ENCODE data around the gene FAM53A. TPM values are rescaled to one million over a fixed set of nuclear protein-coding genes. Genes with fewer than 3 reads are reported as not detected.

The FAM53A gene
- total and polyA plus RNA-seq, 10 donors, result 0.60 to 4.3 (median 1.9) TPM

- H3K4me1 ChIP-seq, result peaks cover 31 to 93% (median 87%) of the 10 kb centered on the region in 6 donors
- peaks cover 0 to 54% (median 17%) of the 10 kb centered on the region in 6 donors for H3K36me3 ChIP-seq
- DNase-seq, result peak; percentile 99
- no peaks in the 10 kb centered on the region for H3K9me3 ChIP-seq
- TF ChIP-seq, protein P1, sequence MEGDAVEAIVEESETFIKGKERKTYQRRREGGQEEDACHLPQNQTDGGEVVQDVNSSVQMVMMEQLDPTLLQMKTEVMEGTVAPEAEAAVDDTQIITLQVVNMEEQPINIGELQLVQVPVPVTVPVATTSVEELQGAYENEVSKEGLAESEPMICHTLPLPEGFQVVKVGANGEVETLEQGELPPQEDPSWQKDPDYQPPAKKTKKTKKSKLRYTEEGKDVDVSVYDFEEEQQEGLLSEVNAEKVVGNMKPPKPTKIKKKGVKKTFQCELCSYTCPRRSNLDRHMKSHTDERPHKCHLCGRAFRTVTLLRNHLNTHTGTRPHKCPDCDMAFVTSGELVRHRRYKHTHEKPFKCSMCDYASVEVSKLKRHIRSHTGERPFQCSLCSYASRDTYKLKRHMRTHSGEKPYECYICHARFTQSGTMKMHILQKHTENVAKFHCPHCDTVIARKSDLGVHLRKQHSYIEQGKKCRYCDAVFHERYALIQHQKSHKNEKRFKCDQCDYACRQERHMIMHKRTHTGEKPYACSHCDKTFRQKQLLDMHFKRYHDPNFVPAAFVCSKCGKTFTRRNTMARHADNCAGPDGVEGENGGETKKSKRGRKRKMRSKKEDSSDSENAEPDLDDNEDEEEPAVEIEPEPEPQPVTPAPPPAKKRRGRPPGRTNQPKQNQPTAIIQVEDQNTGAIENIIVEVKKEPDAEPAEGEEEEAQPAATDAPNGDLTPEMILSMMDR (IDR thresholded peaks at IDR 0.05 in 8 of 11, conservative IDR thresholded peaks at IDR 0.05 in 3 of 11), result peak in 3 of 11 experiments; percentile 9 to 37 (median 25)
- TF ChIP-seq POLR2AphosphoS5 (IDR thresholded peaks at IDR 0.05) (peak; percentile 84 to 90 (median 85)), POLR2A (IDR thresholded peaks at IDR 0.05) (peak in 2 of 3 donors; percentile 57 to 59)
- 0 to 1% (median 0%) methylated on average over 42 to 83 of the region's 83 CpGs; no CpG with 5 or more reads in 1 of the 5 donors for WGBS, 5 donors
- H3K27me3 ChIP-seq (replicated peaks in 1 of 7), result no peaks in the 10 kb centered on the region
- intact Hi-C loops (cut with DNase I; ENCODE audit: low total_unique reads), result no loop called here
- peak within 1 kb of the TSS; percentile 91 to 100 (median 95) for H3K27ac ChIP-seq
- H3K4me3 ChIP-seq, result peak within 1 kb of the TSS; percentile 54 to 94 (median 66)
Measured at GRCh38 chr4:1721003-1721665, 37.0 kb upstream of the FAM53A start, which contains the start of the genes TACC3 and TMEM129. TSS of gene TACC3 (plus strand) at chr4:1721521. CDS start at chr4:1723422, 1,901 bp downstream. TSS of gene TMEM129 (minus strand) at chr4:1721323. CDS start at chr4:1720837, 486 bp downstream.

DNA sequence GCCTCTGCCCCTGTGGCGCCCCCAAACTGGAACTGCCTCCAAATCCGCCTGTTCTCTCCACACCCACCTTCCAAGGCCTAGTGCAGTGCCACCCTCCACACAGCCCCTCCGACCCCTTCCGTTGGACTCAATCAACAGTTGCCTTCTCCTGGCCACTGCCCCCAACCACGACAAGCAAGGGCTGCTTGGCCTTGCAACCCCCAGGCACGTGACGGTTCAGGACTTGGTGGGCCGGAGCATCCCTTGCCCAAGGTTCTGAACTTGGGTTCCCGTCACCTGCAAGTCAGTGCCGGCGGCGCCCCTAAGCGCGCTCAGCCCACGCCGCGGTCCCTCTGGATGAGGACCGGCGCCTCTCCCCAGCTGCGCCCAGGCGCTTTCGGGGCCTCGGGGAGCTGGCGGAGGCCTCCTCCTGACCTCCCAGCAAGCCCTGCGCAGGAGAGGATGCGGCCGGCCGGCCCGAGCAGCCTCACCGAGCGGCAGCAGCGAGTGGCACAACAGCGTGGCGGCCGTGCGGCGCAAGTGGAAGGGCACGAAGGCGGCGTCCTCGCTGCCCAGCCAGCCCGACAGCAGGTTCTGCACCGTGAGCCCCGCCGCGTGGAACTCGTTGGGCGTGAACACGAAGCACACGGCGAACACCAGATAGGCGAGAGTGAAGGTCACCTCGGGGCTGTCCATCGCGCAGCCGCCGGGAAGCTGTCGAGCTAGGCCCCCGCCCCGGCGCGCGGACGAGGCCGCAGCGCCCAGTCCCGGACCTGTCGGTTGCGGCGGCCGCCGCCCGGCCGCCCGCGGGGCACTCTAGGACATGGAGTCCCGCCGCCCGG, 36.3 kb upstream of the FAM53A start:
- 1 to 5% (median 1%) methylated on average over 14 to 79 of the region's 79 CpGs for WGBS, 5 donors
- intact Hi-C loops (cut with DNase I; ENCODE audit: low total_unique reads), result no loop called here
- TF ChIP-seq, protein P1 (IDR thresholded peaks at IDR 0.05 in 8 of 11, conservative IDR thresholded peaks at IDR 0.05 in 3 of 11), result no peak
- peak; percentile 73 to 82 (median 73) for TF ChIP-seq POLR2AphosphoS5 (IDR thresholded peaks at IDR 0.05)

GRCh38 chr4:1718095-1718850, 34.2 kb upstream of the FAM53A start:
- Histone ChIP-seq H3K9me3 (no peaks in the 10 kb centered on the region), H3K27me3 (replicated peaks in 1 of 7) (no peaks in the 10 kb centered on the region), H3K27ac (peak overlapping the region; percentile 9 to 100 (median 82)), H3K4me3 (no peak overlapping the region), H3K4me1 (peaks cover 49 to 93% (median 89%) of the 10 kb centered on the region in 6 donors), H3K36me3 (peaks cover 0 to 39% (median 17%) of the 10 kb centered on the region in 6 donors)
- no peak for TF ChIP-seq POLR2A (IDR thresholded peaks at IDR 0.05)
- TF ChIP-seq POLR2AphosphoS5 (IDR thresholded peaks at IDR 0.05), result peak; percentile 56 to 82 (median 71)
- DNase-seq, result peak; percentile 85
- intact Hi-C loops (cut with DNase I; ENCODE audit: low total_unique reads), result no loop called here
- WGBS, 5 donors, result 57 to 86% (median 73%) methylated on average over 26 to 31 of the region's 31 CpGs

More for the DNA sequence above, 36.3 kb upstream of the FAM53A start:
- H3K27me3 ChIP-seq (replicated peaks in 1 of 7), result no peaks in the 10 kb centered on the region
- H3K4me1 ChIP-seq, result peaks cover 33 to 93% (median 87%) of the 10 kb centered on the region in 6 donors
- DNase-seq, result peak; percentile 95
- H3K36me3 ChIP-seq, result peaks cover 0 to 54% (median 17%) of the 10 kb centered on the region in 6 donors
- H3K4me3 ChIP-seq, result peak overlapping the region; percentile 54 to 94 (median 66)
- peak overlapping the region; percentile 91 to 100 (median 95) for H3K27ac ChIP-seq
- H3K9me3 ChIP-seq, result no peaks in the 10 kb centered on the region
